HCT116 (cell line): Measurements from ENCODE around the gene KRT39. TPM values are rescaled to one million over a fixed set of nuclear protein-coding genes. Genes with fewer than 3 reads are reported as not detected.

Source experiments
- ATAC-seq: fragments of 200-7000 bp; cut with Tn5 transposase; 2 replicates; pipeline ENCODE4 v1.9.1; 2020; ENCODE audit warnings: mild to moderate bottlenecking, moderate library complexity
- BruUV-seq: library from RNA; stranded (reverse); fragments of 400-500 nt; replicated peaks from 2 replicates; lab custom pipeline; 2021; lab: Mats Ljungman, UMichigan
- CTCF ChIA-PET: fragments of 300-600 bp; sonication (Branson Sonifier 250); formaldehyde crosslinking; loops from one replicate; lab custom pipeline; 2021; ENCODE audit warnings: antibody characterized with exemption; lab: Charles Lee
- POLR2A ChIA-PET: fragments of 300-600, 350-600 bp; sonication (Branson Sonifier 250); formaldehyde crosslinking; loops from one replicate; lab custom pipeline; 2021; ENCODE audit warnings: antibody characterized with exemption; lab: Charles Lee
- RAD21 ChIA-PET, 2 experiments: fragments of 300-600 bp; sonication (Branson Sonifier 250); formaldehyde crosslinking; loops; one replicate each; lab custom pipeline; 2023; ENCODE audit warnings: low total read pairs in 2 of 2; ENCODE audit not compliant: uncharacterized antibody in 2 of 2, unreplicated experiment in 2 of 2, low non-redundant PET in 1 of 2; lab: Charles Lee
- DNase-seq: peaks from one replicate; pipeline ENCODE4 v3.0.0-alpha.2; 2010; ENCODE audit warnings: low read depth, low spot score
- H2AFZ ChIP-seq: fragments of 200-600 bp; shearing (Covaris generic), sonication (generic); 2 replicates; pipeline ENCODE4 v1.6.1; 2017; ENCODE audit warnings: low read depth, mixed run types, mixed read lengths, antibody characterized with exemption, low read length; ENCODE audit not compliant: poor library complexity, severe bottlenecking
- H3K27ac ChIP-seq: 2 replicates; pipeline ENCODE4 v1.5.1; 2012; ENCODE audit warnings: low read depth, low read length
- H3K27me3 ChIP-seq: fragments of 200-600 bp; sonication (generic); 2 replicates; pipeline ENCODE4 v1.6.1; 2016; ENCODE audit warnings: mixed run types, low read length, mixed read lengths; ENCODE audit not compliant: insufficient read depth
- H3K36me3 ChIP-seq, 2 experiments: fragments of 200-500 bp in 1 of 2; fragments of 200-600 bp in 1 of 2; sonication (Bioruptor generic) in 1 of 2; sonication (generic) in 1 of 2; 2 replicates each; pipeline versions ENCODE4 v1.5.1 to v1.6.1; 2014 to 2016; ENCODE audit warnings: low read length in 2 of 2, inconsistent platforms in 1 of 2, mixed read lengths in 1 of 2, mixed run types in 1 of 2; ENCODE audit not compliant: insufficient read depth in 2 of 2, control insufficient read depth in 1 of 2
- H3K4me1 ChIP-seq, 2 experiments: fragments of 200-600 bp in 1 of 2; sonication (generic) in 1 of 2; 2 replicates each; pipeline versions ENCODE4 v1.5.1 to v1.6.1; 2012 to 2017; ENCODE audit warnings: low read length in 2 of 2, inconsistent platforms in 1 of 2, mild to moderate bottlenecking in 1 of 2, mixed read lengths in 1 of 2, mixed run types in 1 of 2, moderate library complexity in 1 of 2; ENCODE audit not compliant: insufficient read depth in 2 of 2, control insufficient read depth in 1 of 2
- H3K4me2 ChIP-seq: fragments of 200-600 bp; sonication (generic); 2 replicates; pipeline ENCODE4 v1.6.1; 2017; ENCODE audit warnings: mixed run types, low read length, mixed read lengths
- H3K4me3 ChIP-seq, 2 experiments: fragments of 200-600 bp in 1 of 2; sonication (generic) in 1 of 2; replicated peaks in 1 of 2; 2 replicates each; pipeline ENCODE4 v1.5.1; 2011 to 2016; ENCODE audit warnings: low read length in 2 of 2, control low read depth in 1 of 2, low read depth in 1 of 2, mild to moderate bottlenecking in 1 of 2, mixed read lengths in 1 of 2, mixed run types in 1 of 2
- H3K79me2 ChIP-seq: fragments of 200-600 bp; sonication (generic); 2 replicates; pipeline ENCODE4 v1.6.1; 2017; ENCODE audit warnings: mild to moderate bottlenecking, mixed run types, low read length, moderate library complexity, mixed read lengths; ENCODE audit not compliant: insufficient read depth
- H3K9ac ChIP-seq: fragments of 200-600 bp; sonication (generic); 2 replicates; pipeline ENCODE4 v1.6.1; 2016; ENCODE audit warnings: low read length, mixed read lengths
- H3K9me2 ChIP-seq: fragments of 200-600 bp; sonication (generic), shearing (Covaris generic); 2 replicates; pipeline ENCODE4 v1.6.1; 2017; ENCODE audit warnings: mixed run types, mild to moderate bottlenecking, moderate library complexity; ENCODE audit not compliant: insufficient read depth
- H3K9me3 ChIP-seq, 2 experiments: fragments of 200-500 bp in 1 of 2; fragments of 200-600 bp in 1 of 2; sonication (Bioruptor generic) in 1 of 2; sonication (generic) in 1 of 2; 2 replicates each; pipeline ENCODE4 v1.6.1; 2014 to 2017; ENCODE audit warnings: low read length in 2 of 2, mixed read lengths in 2 of 2, inconsistent platforms in 1 of 2, low read depth in 1 of 2, mild to moderate bottlenecking in 1 of 2, mixed run types in 1 of 2, moderate library complexity in 1 of 2; ENCODE audit not compliant: control insufficient read depth in 1 of 2, insufficient read depth in 1 of 2
- H4K20me1 ChIP-seq: fragments of 200-600 bp; sonication (generic), shearing (Covaris generic); 2 replicates; pipeline ENCODE4 v1.6.1; 2017; ENCODE audit warnings: mixed run types, mild to moderate bottlenecking, moderate library complexity; ENCODE audit not compliant: insufficient read depth
- CBX3 ChIP-seq: IDR thresholded peaks from 2 replicates; pipeline ENCODE4 v1.6.1; 2012; ENCODE audit warnings: low read depth
- CEBPB ChIP-seq: IDR thresholded peaks from 2 replicates; pipeline ENCODE4 v1.6.1; 2012; ENCODE audit warnings: low read depth
- EGR1 ChIP-seq: IDR thresholded peaks from 2 replicates; pipeline ENCODE4 v1.6.1; 2012; ENCODE audit warnings: low read depth
- ELF1 ChIP-seq: IDR thresholded peaks from 2 replicates; pipeline ENCODE4 v1.6.1; 2012; ENCODE audit warnings: low read depth, borderline replicate concordance
- EZH2 ChIP-seq: fragments of 200-600 bp; sonication (generic); IDR thresholded peaks from 2 replicates; pipeline ENCODE4 v1.6.1; 2017; ENCODE audit warnings: antibody characterized with exemption, mixed run types
- EZH2phosphoT487 ChIP-seq: fragments of 200-600 bp; IDR thresholded peaks from 2 replicates; pipeline ENCODE4 v1.6.1; 2018; ENCODE audit warnings: antibody characterized with exemption, borderline replicate concordance
- FOSL1 ChIP-seq: IDR thresholded peaks from 2 replicates; pipeline ENCODE4 v1.6.1; 2012; ENCODE audit warnings: low read depth
- JUND ChIP-seq: IDR thresholded peaks from 2 replicates; pipeline ENCODE4 v1.6.1; 2012
- POLR2A ChIP-seq: IDR thresholded peaks from 2 replicates; pipeline ENCODE4 v1.7.0; 2011; ENCODE audit warnings: borderline replicate concordance; ENCODE audit not compliant: insufficient read depth, insufficient read length; ENCODE audit errors: extremely low read depth
- POLR2AphosphoS5 ChIP-seq: IDR thresholded peaks from 2 replicates; pipeline ENCODE4 v1.6.1; 2011; ENCODE audit warnings: mild to moderate bottlenecking, low read depth, low read length, moderate library complexity
- RAD21 ChIP-seq: IDR thresholded peaks from 2 replicates; pipeline ENCODE4 v1.6.1; 2012; ENCODE audit warnings: low read depth, mild to moderate bottlenecking
- SIN3A ChIP-seq: IDR thresholded peaks from 2 replicates; pipeline ENCODE4 v1.6.1; 2012; ENCODE audit warnings: low read depth
- SP1 ChIP-seq: IDR thresholded peaks from 2 replicates; pipeline ENCODE4 v1.6.1; 2012; ENCODE audit warnings: low read depth
- SRF ChIP-seq: IDR thresholded peaks from 2 replicates; pipeline ENCODE4 v1.6.1; 2012; ENCODE audit warnings: low read depth
- TCF7L2 ChIP-seq: IDR thresholded peaks from 2 replicates; pipeline ENCODE4 v1.7.0; 2011; ENCODE audit warnings: borderline replicate concordance, inconsistent platforms; ENCODE audit not compliant: insufficient read depth, insufficient read length; ENCODE audit errors: extremely low read depth
- YY1 ChIP-seq: IDR thresholded peaks from 2 replicates; pipeline ENCODE4 v1.6.1; 2011; ENCODE audit warnings: low read length, low read depth, moderate library complexity, mild to moderate bottlenecking; ENCODE audit not compliant: insufficient replicate concordance; ENCODE audit errors: extremely low read depth
- ZFX ChIP-seq: fragments of 450-650 bp; IDR thresholded peaks from 2 replicates; pipeline ENCODE4 v1.6.1; 2017
- ZNF274 ChIP-seq: fragments of 200-500 bp; sonication (Bioruptor generic); IDR thresholded peaks from 2 replicates; pipeline ENCODE4 v1.6.1; 2014; ENCODE audit warnings: mild to moderate bottlenecking, low read depth, low read length, inconsistent platforms
- intact Hi-C: fragments of 100-400 bp; cut with micrococcal nuclease; formaldehyde crosslinking; loops from 2 replicates; pipeline ENCODE4 v1.10.0; 2022
- total RNA-seq: library from RNA; stranded (reverse); gene quantifications from one replicate; pipeline ENCODE4 v1.2.1, GENCODE V29; 2021; ENCODE audit not compliant: unreplicated experiment
- TF ChIP-seq, protein P1 (sequence below): IDR thresholded peaks from 2 replicates; pipeline ENCODE4 v1.6.1; 2011; ENCODE audit warnings: mild to moderate bottlenecking, low read length, moderate library complexity; ENCODE audit not compliant: insufficient replicate concordance; ENCODE audit errors: extremely low read depth
- TF ChIP-seq, protein P2 (sequence below): IDR thresholded peaks from 2 replicates; pipeline ENCODE4 v1.6.1; 2012
- TF ChIP-seq, protein P3 (sequence below): IDR thresholded peaks from 2 replicates; pipeline ENCODE4 v1.6.1; 2012
- TF ChIP-seq, protein P4 (sequence below): IDR thresholded peaks from 2 replicates; pipeline ENCODE4 v1.6.1; 2012; ENCODE audit warnings: low read depth

KRT39 gene
- total RNA-seq, 1 experiment from 2014 or later = not detected

DNA sequence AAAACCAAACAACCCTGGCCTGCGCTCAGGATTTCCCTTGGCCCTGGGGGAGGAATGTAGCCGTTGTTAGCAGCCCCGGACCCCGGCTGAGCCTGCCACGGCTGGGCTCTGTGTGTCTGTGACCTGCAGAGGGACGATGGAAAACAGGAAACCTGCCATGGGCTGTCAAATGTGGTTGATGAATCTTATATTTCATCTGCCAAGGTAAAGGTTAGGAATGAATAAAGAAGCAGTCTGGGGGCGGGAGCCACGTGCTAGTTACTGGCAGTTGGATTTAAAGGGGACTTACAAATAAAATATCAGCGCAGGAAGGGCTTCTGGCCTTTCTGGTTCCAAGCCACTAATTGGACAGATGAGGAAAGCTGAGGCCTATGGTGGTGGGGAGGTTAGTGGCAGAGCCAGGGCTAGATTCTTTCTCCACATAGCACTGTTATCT is 29.3 kb downstream of the KRT39 start, which contains the start of gene KRT23:
Gene KRT23, minus strand, starts transcription at position 263 of the 436 bp plus-strand sequence. CDS start 1,043 bp downstream, outside the sequence.
- H2AFZ ChIP-seq = peak within 1 kb of the TSS; percentile 64
- CTCF ChIA-PET = no interaction called here
- TSS peak; percentile 93 for BruUV-seq
- no peaks in the 10 kb centered on the region for H3K9me3 ChIP-seq
- POLR2A ChIA-PET = no interaction called here
- no peaks in the 10 kb centered on the region for H3K79me2 ChIP-seq
- intact Hi-C loops = no loop called here
- DNase-seq (no peak), ATAC-seq (peak; percentile 69)
- H4K20me1 ChIP-seq = no peaks in the 10 kb centered on the region
- no peaks in the 10 kb centered on the region for H3K9me2 ChIP-seq
- H3K9ac ChIP-seq = peak within 1 kb of the TSS; percentile 58
- peak within 1 kb of the TSS; percentile 61 for H3K4me2 ChIP-seq
- peak within 1 kb of the TSS; percentile 29 to 32 for H3K4me3 ChIP-seq
- no peaks in the 10 kb centered on the region; a peak in 1 of 4 replicates for H3K36me3 ChIP-seq
- no peaks in the 10 kb centered on the region for H3K27me3 ChIP-seq
- RAD21 ChIA-PET = no interaction called here
- H3K27ac ChIP-seq = peak within 1 kb of the TSS; percentile 90
- H3K4me1 ChIP-seq = peaks cover 44 to 56% of the 10 kb centered on the region in 2 experiments
- TF ChIP-seq FOSL1 = 0 out of 2 replicates have a peak, but pooled peaks have one; percentile 10
- 0 out of 2 replicates have a peak, but pooled peaks have one; percentile 21 for TF ChIP-seq SIN3A
- TF ChIP-seq, protein P1, sequence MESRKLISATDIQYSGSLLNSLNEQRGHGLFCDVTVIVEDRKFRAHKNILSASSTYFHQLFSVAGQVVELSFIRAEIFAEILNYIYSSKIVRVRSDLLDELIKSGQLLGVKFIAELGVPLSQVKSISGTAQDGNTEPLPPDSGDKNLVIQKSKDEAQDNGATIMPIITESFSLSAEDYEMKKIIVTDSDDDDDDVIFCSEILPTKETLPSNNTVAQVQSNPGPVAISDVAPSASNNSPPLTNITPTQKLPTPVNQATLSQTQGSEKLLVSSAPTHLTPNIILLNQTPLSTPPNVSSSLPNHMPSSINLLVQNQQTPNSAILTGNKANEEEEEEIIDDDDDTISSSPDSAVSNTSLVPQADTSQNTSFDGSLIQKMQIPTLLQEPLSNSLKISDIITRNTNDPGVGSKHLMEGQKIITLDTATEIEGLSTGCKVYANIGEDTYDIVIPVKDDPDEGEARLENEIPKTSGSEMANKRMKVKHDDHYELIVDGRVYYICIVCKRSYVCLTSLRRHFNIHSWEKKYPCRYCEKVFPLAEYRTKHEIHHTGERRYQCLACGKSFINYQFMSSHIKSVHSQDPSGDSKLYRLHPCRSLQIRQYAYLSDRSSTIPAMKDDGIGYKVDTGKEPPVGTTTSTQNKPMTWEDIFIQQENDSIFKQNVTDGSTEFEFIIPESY = no peak
- TF ChIP-seq EZH2 = no peak
- TF ChIP-seq SRF = no peak
- TF ChIP-seq EZH2phosphoT487 = no peak
- TF ChIP-seq POLR2A = no peak
- TF ChIP-seq SP1 = 0 out of 2 replicates have a peak, but pooled peaks have one; percentile 29
- TF ChIP-seq, protein P2, sequence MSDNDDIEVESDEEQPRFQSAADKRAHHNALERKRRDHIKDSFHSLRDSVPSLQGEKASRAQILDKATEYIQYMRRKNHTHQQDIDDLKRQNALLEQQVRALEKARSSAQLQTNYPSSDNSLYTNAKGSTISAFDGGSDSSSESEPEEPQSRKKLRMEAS = peak; percentile 71
- TF ChIP-seq YY1 = no peak
- TF ChIP-seq POLR2AphosphoS5 = peak; percentile 52; the same call in 1 of the 2 replicates
- TF ChIP-seq, protein P3, sequence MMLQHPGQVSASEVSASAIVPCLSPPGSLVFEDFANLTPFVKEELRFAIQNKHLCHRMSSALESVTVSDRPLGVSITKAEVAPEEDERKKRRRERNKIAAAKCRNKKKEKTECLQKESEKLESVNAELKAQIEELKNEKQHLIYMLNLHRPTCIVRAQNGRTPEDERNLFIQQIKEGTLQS = no peak
- TF ChIP-seq JUND = no peak
- TF ChIP-seq, protein P4, sequence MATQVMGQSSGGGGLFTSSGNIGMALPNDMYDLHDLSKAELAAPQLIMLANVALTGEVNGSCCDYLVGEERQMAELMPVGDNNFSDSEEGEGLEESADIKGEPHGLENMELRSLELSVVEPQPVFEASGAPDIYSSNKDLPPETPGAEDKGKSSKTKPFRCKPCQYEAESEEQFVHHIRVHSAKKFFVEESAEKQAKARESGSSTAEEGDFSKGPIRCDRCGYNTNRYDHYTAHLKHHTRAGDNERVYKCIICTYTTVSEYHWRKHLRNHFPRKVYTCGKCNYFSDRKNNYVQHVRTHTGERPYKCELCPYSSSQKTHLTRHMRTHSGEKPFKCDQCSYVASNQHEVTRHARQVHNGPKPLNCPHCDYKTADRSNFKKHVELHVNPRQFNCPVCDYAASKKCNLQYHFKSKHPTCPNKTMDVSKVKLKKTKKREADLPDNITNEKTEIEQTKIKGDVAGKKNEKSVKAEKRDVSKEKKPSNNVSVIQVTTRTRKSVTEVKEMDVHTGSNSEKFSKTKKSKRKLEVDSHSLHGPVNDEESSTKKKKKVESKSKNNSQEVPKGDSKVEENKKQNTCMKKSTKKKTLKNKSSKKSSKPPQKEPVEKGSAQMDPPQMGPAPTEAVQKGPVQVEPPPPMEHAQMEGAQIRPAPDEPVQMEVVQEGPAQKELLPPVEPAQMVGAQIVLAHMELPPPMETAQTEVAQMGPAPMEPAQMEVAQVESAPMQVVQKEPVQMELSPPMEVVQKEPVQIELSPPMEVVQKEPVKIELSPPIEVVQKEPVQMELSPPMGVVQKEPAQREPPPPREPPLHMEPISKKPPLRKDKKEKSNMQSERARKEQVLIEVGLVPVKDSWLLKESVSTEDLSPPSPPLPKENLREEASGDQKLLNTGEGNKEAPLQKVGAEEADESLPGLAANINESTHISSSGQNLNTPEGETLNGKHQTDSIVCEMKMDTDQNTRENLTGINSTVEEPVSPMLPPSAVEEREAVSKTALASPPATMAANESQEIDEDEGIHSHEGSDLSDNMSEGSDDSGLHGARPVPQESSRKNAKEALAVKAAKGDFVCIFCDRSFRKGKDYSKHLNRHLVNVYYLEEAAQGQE = no peak
- no peak for TF ChIP-seq ELF1
- TF ChIP-seq EGR1 = peak; percentile 88
- TF ChIP-seq ZNF274 = no peak
- TF ChIP-seq RAD21 = no peak
- TF ChIP-seq CEBPB = no peak
- TF ChIP-seq CBX3 = no peak; the same call in 1 of the 2 replicates
- TF ChIP-seq ZFX = peak; percentile 8; the same call in 1 of the 2 replicates
- no peak for TF ChIP-seq TCF7L2
